ENCODE measurements around the gene DNASE1L1.

- no peak for TF ChIP-seq CTCF (IDR thresholded peaks at IDR 0.05)
- TF ChIP-seq POLR2A (IDR thresholded peaks at IDR 0.05) = no peak
Observed at GRCh38 chrX:154367474-154368308, 41.4 kb downstream of the DNASE1L1 start.

Measured in prostate gland (tissue), 2 donors.